GM12874 (cell line): ENCODE results near the gene SYS1.

Experiments used
- TF ChIP-seq, protein P1 (sequence below): IDR thresholded peaks from 2 replicates; pipeline ENCODE4 v1.5.1; 2011; ENCODE audit warnings: low read depth, mild to moderate bottlenecking, control low read depth, low read length, moderate library complexity; ENCODE audit not compliant: insufficient read depth

Gene SYS1

DNA sequence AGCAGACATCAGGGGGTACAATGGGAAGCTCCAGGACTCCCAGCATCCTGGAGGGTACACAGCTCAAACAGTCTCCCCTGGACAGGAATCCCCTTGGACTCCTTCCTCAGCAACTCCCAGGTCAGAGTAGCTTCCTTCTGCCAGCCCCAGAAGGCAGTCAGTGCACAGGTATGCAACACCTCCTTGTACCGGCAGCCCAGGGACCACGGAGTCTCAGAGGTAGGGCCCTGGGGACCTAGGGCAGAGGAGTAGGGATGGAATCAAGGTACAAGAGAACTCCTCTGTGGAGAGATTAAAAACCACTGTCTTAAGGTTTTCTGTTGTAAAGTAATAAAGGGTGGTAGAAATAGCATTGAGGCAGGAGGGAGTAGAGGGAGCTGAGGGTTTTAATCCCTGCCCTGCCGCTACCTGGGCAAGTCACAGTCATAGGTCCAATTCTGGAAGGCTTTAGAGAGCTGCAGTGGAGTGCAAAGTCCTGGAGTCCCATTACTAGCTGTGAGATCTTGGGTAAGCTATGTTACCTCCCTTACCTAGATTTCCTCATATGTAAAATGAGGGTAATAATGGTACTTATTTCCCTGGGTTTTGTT lies 7.7 kb downstream of the SYS1 start:
- TF ChIP-seq, protein P1, sequence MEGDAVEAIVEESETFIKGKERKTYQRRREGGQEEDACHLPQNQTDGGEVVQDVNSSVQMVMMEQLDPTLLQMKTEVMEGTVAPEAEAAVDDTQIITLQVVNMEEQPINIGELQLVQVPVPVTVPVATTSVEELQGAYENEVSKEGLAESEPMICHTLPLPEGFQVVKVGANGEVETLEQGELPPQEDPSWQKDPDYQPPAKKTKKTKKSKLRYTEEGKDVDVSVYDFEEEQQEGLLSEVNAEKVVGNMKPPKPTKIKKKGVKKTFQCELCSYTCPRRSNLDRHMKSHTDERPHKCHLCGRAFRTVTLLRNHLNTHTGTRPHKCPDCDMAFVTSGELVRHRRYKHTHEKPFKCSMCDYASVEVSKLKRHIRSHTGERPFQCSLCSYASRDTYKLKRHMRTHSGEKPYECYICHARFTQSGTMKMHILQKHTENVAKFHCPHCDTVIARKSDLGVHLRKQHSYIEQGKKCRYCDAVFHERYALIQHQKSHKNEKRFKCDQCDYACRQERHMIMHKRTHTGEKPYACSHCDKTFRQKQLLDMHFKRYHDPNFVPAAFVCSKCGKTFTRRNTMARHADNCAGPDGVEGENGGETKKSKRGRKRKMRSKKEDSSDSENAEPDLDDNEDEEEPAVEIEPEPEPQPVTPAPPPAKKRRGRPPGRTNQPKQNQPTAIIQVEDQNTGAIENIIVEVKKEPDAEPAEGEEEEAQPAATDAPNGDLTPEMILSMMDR = no peak

DNA sequence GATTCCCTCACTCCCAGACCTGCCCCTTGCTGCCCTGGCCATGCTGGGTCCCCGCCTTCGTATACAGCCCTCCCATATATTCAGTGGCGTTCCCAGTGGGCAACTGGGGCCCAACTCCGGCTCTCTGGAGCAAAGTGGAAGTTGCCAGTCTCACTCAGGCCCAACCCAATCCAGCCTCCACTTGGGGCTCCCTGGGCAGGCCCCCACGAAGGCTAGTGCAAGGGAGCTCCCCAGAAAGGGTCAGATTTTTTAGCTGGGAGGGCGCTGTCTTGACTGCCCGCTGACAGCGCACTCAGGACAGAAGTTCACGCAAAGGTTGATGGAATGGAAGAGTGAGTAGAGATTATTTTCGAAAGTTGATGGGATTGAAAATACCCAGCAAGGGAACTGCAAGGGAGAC lies 9.3 kb downstream of the SYS1 start:
- TF ChIP-seq, protein P1 = no peak

DNA sequence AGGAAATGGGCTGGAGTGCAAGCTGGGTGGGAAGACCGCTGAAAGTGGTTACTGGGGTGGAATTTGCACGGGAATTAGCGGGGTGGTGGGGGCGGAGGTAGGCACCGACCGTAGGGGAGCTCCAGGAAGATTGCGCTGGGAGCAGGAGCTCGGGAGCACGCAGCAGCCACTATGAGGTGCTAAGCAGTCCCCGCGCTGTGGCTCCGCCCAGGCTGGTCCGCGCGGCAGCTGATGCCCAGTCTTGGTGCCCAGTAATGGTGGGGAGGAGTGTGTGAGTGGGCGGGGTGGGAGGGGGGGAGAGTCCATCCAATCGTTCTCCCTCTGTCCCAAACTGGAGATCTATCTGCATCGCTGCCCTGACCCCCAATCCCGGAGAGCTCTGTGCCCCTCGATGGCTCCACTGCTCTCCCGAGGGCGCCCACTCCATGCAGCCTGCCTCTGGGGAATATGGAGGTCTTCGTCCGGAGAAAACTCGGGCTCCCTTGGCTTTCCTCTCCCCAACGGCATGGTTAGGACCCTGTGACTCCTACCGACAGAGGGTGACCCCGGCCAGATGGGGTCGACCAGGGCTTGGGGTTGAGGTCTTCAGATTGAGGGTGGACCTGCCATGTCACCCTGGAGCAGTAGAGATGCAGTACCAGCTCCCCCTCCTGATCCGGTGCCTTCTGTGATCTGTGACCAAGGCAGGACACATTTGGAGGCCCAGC lies 9.8 kb downstream of the SYS1 start:
- TF ChIP-seq, protein P1 = no peak

DNA sequence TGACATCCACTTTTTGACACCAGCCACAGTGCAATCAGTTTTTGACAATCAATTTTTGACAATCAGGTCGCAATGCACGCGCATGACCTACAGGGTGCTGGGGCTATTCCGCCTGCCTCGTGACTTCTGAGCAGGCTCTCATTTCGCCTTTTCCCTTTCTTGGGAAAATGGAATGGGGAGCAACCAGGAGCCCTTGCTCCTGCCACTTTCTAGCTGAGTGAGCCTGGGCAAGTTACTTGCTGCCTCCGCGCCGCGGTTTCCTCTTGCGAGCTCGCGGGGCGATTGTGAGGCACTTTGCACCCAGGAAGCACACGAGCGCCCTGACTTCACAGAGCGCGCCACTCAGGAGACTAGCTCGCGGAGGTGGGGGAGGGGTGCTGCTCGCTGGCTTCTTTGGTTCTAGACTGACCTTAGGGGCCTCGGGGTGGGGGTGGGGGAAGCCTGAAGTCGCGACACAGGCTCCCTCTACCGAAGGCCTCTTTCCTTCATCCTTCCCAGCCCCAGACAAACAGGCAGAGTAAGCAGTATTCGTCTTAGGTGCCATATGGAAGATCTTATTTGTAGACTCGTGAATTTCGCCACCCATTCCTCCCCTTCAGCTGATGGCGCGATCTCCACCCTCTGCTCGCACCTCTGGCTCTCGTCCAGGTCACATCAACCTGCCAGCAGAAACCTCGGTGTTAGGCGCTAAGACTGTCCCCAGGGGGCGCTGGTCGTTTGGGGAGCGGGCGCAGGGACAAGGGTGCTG lies 10.6 kb downstream of the SYS1 start:
- TF ChIP-seq, protein P1 = peak; percentile 93

DNA sequence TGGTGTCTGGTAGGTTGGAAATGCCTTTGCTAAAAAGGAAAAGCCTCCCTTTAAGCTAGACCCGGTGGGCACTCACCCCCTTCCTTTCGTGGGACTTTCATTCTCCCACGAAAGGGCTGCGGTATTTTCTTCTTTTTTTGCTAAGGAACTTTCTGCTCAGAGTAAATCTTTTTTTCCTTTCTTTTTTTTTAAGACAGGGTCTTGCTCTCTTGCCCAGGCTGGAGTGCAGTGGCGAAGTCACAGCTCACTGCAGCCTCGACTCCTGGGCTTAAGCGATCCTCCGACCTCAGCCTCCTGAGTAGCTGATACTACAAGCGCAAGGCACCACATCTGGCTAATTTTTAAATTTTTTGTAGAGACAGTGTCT lies 11.1 kb downstream of the SYS1 start:
- TF ChIP-seq, protein P1 = no peak

DNA sequence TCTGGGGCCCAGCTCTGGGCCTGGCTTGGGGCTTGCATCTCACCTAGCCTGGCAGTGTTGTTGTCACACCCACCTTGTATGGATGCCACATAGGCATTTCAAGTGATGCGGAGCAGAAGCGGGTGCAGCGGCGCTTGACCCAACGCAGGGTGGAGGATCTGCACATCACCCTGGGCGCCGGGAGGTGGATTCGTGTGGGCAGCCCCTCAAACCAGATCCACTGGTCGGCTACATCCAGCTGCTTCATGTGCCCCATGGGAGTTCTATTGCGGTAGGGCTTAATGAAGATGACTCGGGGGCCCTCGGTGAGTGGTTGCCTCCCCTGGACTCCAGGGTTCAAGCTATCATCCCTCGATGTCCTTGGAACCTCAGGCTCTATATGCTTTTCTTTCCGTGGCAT lies 12.0 kb downstream of the SYS1 start:
- TF ChIP-seq, protein P1 = no peak

DNA sequence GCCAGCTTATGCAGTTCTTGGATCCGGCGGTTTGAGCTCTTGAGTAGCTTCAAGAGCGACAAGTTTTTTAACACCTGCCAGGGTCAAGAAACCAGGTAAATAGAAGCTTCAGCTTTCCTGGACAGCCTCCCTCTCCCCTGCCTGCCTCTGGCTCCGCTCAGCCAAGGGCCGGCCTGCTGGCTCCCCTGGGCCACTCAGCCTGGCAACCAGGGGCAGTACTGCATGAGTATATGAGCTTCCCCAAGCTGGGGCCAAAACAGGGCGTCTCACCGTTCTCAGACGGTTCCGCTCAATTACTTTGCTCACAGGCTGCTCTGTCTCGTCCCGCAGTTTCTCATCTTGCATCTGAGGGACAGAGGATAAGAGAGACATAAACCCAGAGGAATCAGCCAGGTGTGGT lies 14.3 kb downstream of the SYS1 start:
- TF ChIP-seq, protein P1 = no peak
